COLO668 (cell line): ENCODE data around the gene CNOT6.

ENCODE experiments used
- DNase-seq: peaks from one replicate; lab custom pipeline; 2025; ENCODE audit not compliant: unreplicated experiment; lab: John Stamatoyannopoulos, UW

The CNOT6 gene

DNA sequence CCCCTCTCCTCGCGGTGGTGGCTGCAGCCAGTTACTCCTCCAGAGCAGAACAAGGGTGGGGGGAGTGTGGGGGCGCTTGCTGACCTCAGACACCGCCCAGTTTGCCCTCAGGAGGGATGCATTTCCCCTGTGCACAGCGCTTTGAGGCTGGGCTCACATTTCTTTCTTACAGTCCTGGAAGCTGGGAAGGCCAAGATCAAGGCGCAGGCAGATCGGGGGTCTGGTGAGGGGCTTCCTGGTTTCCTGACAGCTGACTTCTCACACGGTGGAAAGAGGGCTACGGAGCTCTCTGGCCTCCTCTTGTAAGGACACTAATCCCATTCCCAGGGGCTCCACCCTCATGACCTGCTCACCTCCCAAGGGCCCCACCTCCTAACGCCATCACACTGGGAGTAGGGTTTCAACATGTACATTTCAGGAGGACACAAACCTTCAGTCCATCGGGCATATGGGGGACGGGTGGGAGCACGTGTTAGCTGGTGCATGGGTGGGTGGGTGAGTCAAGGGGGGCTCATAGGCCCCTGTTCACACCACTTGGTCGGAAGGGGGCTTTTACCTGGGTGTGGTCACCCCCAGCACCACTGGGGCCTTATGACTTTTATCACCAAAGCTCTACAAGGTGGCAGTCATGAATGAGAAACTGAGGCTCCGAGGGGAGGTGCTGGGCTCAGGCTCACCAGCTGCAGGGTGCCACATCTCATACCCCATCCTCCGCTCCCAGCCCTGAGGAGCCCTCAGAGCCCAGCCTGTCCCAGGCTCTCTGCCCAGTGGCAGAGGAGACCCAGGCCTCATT, 104.8 kb downstream of the CNOT6 start:
- DNase-seq, result no peak

GRCh38 chr5:180599590-180599914, 105.4 kb downstream of the CNOT6 start:
- no peak for DNase-seq

DNA sequence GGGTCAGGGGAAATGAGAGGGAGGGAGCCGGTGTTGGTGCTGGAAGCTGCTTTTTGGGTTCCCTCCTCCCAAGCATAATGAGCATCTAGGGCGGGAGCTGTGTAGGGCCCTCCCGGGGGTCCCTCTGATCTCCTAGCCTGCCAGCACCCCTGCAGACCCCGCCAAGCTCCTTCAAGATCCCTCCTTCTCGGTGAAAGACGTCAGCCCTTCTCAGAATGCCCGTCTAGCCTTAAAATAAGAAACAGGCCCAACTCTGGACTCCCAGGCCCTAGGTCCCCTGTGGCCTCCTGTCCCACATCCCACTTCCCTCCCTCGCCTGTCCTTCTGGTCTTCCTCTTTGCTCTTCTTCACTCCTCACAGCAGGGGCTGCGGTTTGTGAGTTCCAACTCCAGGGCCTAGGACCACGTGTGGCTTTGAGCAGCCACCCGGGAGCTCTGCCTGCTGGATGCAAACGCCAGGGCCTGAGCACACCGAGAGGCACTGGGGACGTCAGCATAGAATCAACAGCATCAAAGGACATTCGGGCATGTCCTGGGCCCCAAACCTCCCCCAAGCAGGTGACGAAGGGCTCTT, 105.9 kb downstream of the CNOT6 start:
- no peak for DNase-seq

GRCh38 chr5:180600554-180601041, 106.4 kb downstream of the CNOT6 start:
- no peak for DNase-seq

- DNase-seq, result no peak
Observed at GRCh38 chr5:180601591-180602480, 107.7 kb downstream of the CNOT6 start.

DNA sequence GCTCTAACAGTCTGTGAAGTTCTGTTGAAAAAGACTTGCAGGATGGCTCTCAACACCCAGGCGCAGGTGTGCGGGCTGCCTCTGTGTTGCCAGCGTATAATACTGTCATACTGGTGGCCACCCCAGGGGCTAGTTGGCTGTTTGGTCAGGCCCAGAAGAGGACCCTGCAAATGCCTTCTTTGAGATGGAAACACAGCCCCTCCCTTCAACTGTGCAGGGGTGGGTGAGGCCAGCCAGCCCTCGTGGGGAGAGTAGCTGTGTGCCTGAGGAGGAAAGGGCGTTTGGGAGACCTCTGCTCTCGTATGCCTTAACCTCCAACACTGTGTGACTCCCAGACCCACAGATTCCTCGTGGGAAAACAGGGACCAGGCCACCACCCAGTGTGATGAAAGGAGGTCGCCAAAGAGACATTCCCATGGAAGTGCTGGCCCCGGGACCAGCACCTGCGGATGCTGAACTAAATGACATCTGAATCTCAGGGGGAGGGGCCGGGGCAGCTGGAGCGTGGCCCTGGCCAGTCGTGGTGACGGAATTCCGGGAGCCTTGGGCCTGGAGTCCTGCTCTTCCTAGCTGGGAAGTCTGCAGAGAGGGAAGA, 108.4 kb downstream of the CNOT6 start:
- no peak for DNase-seq

DNA sequence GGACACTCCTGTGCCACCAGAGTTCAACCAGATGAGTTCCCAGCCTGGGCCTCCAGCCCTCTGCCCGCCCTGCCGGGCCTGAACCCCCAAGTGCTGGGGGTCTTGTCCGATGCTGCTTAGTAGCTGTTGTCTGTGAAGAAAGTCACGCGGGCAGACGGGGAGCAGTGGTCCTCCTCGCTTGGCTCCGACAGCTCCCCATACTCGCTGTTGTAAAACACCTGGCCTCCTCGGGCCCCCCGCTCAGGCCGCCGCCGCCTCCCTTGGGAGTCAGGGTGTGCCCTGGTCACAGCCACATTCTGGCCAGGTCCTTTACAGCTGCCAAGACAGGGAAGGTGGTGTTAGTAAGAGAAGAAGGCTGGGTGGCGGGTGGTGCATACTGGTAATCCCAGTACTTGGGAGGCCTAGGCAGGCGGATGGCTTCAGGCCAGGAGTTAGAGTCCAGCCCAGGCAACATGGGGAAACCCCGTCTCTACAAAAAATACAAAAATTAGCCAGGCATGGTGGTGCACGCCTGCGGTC, 109.0 kb downstream of the CNOT6 start:
- DNase-seq, result no peak

DNA sequence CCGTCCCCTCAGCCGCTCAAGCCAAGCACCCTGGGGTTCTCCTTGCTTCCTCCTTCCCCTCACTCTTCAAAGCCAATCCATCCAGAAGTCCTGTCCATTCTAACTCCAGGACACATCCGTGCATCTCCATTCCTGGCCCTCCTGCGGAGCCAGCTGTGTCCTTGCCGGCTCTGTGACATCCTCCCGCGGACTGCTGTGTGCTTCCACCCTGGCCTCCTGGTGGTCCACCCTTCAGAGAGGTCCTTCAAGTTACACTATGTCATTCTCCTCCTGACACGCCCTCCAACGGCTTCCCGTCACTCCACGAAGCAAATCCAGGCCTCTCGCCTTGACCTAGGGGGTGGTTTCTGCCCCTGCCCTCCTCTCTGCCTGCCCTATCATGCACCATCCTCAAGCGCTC, 110.1 kb downstream of the CNOT6 start:
- DNase-seq, result no peak

DNA sequence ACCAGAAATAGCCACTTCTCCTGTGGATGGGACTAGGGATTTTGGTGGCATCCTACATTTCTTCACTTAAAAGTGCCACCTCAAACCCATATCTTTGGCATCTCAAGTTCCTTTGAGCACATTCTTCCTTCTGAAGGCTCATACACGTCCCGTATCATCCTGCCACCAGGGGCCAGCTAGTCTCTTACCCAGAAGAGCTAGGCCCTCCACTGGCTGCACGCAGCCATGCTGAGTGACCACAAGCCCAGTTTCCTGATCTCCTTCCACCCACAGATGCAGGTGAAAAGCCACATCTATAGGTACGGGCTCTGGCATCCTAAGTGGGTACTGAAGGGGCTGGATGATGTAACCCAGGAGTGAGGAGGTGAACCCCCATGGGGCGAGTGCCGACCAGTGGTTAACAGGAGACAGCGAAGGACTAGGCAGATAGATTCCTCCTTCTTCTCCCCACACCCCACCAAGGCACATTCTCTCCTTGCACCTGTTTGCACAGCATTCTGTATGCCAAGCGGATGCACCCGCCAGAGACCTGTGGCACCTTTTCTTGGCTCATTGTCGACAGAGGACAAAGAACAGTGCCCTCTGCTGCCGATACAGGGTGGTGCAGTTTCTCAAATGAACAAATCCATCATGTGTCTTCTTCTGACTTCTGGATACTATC, 111.5 kb downstream of the CNOT6 start:
- DNase-seq, result peak; percentile 46

DNA sequence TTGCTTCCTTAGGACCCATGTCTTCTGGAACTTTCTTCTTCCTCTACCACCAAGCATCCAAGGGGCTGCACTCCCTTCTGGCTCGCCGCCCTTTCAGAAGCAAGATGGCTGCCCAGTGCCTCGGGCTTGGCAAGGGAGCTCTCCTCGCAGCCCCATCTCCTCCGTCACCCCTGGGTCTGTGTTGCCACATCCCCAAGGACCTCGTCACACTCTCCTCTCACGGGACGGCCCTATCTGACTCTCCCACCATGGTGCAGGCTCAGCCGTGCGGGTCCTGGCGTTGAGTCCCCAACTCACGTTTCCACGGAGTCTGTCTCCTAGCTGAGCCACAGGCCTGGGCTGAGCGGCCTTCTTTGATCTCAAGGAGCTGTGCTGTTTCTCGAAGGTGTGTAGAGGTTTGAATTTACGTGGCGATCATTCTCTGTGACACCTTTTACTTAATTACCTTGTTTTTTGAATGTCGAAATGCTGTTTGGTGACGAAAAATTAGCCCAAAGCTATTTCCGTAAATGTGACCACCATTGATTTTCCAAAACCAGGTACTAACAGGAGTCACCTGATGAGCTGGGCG, 112.1 kb downstream of the CNOT6 start:
- DNase-seq, result no peak

- no peak for DNase-seq
Observed at GRCh38 chr5:180607861-180608571, 113.8 kb downstream of the CNOT6 start.

GRCh38 chr5:180608572-180609310, 114.6 kb downstream of the CNOT6 start:
- DNase-seq, result no peak

DNA sequence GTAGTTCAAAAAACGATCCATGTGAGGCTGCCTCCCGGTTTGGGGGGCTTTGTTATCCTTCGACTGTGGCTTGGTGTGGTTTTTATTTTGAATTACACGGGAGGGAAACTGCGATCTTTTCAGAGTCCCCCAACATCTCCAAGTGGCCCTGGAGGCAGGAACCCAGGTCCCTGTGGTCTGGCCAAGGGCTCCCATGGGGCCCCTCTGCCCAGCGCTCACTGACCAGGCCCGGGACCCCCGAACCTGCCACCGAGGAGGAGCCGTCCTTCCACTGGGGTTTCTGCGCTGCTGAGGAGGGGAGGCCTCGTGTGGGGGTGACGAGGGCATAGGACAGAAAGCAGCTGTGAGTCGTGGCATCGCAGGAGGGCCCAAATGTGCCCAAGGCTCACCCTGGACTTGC, 115.2 kb downstream of the CNOT6 start:
- no peak for DNase-seq

GRCh38 chr5:180609817-180610550, 115.8 kb downstream of the CNOT6 start:
- DNase-seq, result no peak

GRCh38 chr5:180611140-180611850, 117.1 kb downstream of the CNOT6 start:
- DNase-seq, result peak; percentile 42

- DNase-seq, result no peak
Observed at GRCh38 chr5:180612683-180613082, 118.5 kb downstream of the CNOT6 start.

GRCh38 chr5:180613188-180613813, 119.1 kb downstream of the CNOT6 start:
- DNase-seq, result no peak
